A673 (cell line): ENCODE results near the gene ADGRD1. TPM values are rescaled to one million over a fixed set of nuclear protein-coding genes. Genes with fewer than 3 reads are reported as not detected.

Experiments used
- BruUV-seq: library from RNA; stranded (reverse); fragments of 400-500 nt; replicated peaks from 2 replicates; lab custom pipeline; 2021; lab: Mats Ljungman, UMichigan
- CTCF ChIA-PET: fragments of 300-600 bp; sonication (Branson Sonifier 250); formaldehyde crosslinking; loops from one replicate; lab custom pipeline; 2022; ENCODE audit warnings: antibody characterized with exemption; lab: Charles Lee
- POLR2A ChIA-PET: fragments of 300-600 bp; sonication (Branson Sonifier 250); formaldehyde crosslinking; loops from one replicate; lab custom pipeline; 2022; ENCODE audit warnings: antibody characterized with exemption; ENCODE audit not compliant: low non-redundant PET; lab: Charles Lee
- DNase-seq: peaks from one replicate; pipeline ENCODE4 v3.0.0-alpha.2; 2015; ENCODE audit warnings: low spot score
- H3K27ac ChIP-seq: fragments of 200-600 bp; sonication (generic); 2 replicates; pipeline ENCODE4 v1.5.1; 2016; ENCODE audit warnings: mixed run types, low read depth, mild to moderate bottlenecking, mixed read lengths, antibody characterized with exemption, low read length; ENCODE audit not compliant: poor library complexity, severe bottlenecking
- H3K27me3 ChIP-seq: fragments of 200-600 bp; sonication (generic); replicated peaks from 2 replicates; pipeline ENCODE4 v1.6.1; 2017; ENCODE audit warnings: mixed run types, low read depth, mild to moderate bottlenecking, mixed read lengths, antibody characterized with exemption, low read length; ENCODE audit not compliant: insufficient read depth, poor library complexity
- H3K36me3 ChIP-seq: fragments of 200-600 bp; sonication (generic); 2 replicates; pipeline ENCODE4 v1.6.1; 2016; ENCODE audit warnings: mixed run types, mild to moderate bottlenecking, mixed read lengths, antibody characterized with exemption, low read length; ENCODE audit not compliant: insufficient read depth, poor library complexity, severe bottlenecking
- H3K4me1 ChIP-seq: fragments of 200-600 bp; sonication (generic); 2 replicates; pipeline ENCODE4 v1.6.1; 2017; ENCODE audit warnings: mixed run types, mild to moderate bottlenecking, mixed read lengths, antibody characterized with exemption, low read length; ENCODE audit not compliant: insufficient read depth, poor library complexity, severe bottlenecking
- H3K4me3 ChIP-seq: fragments of 200-600 bp; sonication (generic); 2 replicates; pipeline ENCODE4 v1.5.1; 2016; ENCODE audit warnings: low read depth, mixed run types, mild to moderate bottlenecking, mixed read lengths, low read length; ENCODE audit not compliant: poor library complexity, severe bottlenecking
- H3K9me3 ChIP-seq: fragments of 200-600 bp; sonication (generic); 2 replicates; pipeline ENCODE4 v1.6.1; 2016; ENCODE audit warnings: mixed run types, low read depth, mild to moderate bottlenecking, mixed read lengths, antibody characterized with exemption, low read length; ENCODE audit not compliant: poor library complexity, severe bottlenecking
- CTCF ChIP-seq: fragments of 300-800, 200-600 bp; sonication (generic); conservative IDR thresholded peaks from 2 replicates; pipeline ENCODE4 v1.5.1; 2017; ENCODE audit warnings: low read depth, mild to moderate bottlenecking, antibody characterized with exemption, low read length, moderate library complexity, mixed read lengths
- EZH2 ChIP-seq: fragments of 200-600 bp; sonication (generic); IDR thresholded peaks from 2 replicates; pipeline ENCODE4 v1.6.1; 2017; ENCODE audit warnings: borderline replicate concordance, low read depth, mild to moderate bottlenecking, mixed read lengths, antibody characterized with exemption, low read length; ENCODE audit not compliant: poor library complexity, severe bottlenecking
- intact Hi-C: fragments of 100-400 bp; cut with micrococcal nuclease; formaldehyde crosslinking; loops from one replicate; pipeline ENCODE4 v1.10.0; 2022; ENCODE audit not compliant: unreplicated experiment
- total RNA-seq: library from RNA; stranded (reverse); gene quantifications from 2 replicates; pipeline ENCODE4 v1.2.3, GENCODE V29; 2021

Gene ADGRD1
- total RNA-seq, 1 experiment from 2014 or later: not detected

- POLR2A ChIA-PET: no interaction called here
- CTCF ChIA-PET: no interaction called here
- H3K27ac ChIP-seq: no peak overlapping the region
- no TSS peak for BruUV-seq
- TF ChIP-seq CTCF (no peak), EZH2 (no peak)
- intact Hi-C loops: no loop called here
- no peak overlapping the region for H3K4me3 ChIP-seq
- peaks cover 7% of the 10 kb centered on the region for H3K27me3 ChIP-seq
- H3K4me1 ChIP-seq: no peaks in the 10 kb centered on the region
- no peak for DNase-seq
- H3K9me3 ChIP-seq: peaks cover 13% of the 10 kb centered on the region
- H3K36me3 ChIP-seq: no peaks in the 10 kb centered on the region
These were observed 44.6 kb upstream of the ADGRD1 start for GRCh38 chr12:130909111-130909510.

- intact Hi-C loops: no loop called here
- TF ChIP-seq EZH2: no peak
- no peak for TF ChIP-seq CTCF
- no peak for DNase-seq
- H3K36me3 ChIP-seq: no peaks in the 10 kb centered on the region
- no TSS peak for BruUV-seq
- POLR2A ChIA-PET: no interaction called here
- H3K9me3 ChIP-seq: peaks cover 13% of the 10 kb centered on the region
- CTCF ChIA-PET: no interaction called here
- no peaks in the 10 kb centered on the region for H3K4me1 ChIP-seq
- no peak overlapping the region for H3K4me3 ChIP-seq
- no peak overlapping the region for H3K27ac ChIP-seq
- H3K27me3 ChIP-seq: peaks cover 22% of the 10 kb centered on the region
These were observed 42.5 kb upstream of the ADGRD1 start for GRCh38 chr12:130911193-130911592.

- H3K27ac ChIP-seq: no peak overlapping the region
These were observed 41.8 kb upstream of the ADGRD1 start for GRCh38 chr12:130911933-130912332.

More at GRCh38 chr12:130911933-130912332, 41.8 kb upstream of the ADGRD1 start:
- BruUV-seq: no TSS peak
- no peak for DNase-seq
- CTCF ChIA-PET: no interaction called here
- Histone ChIP-seq H3K4me3 (no peak overlapping the region), H3K27me3 (peaks cover 22% of the 10 kb centered on the region), H3K4me1 (no peaks in the 10 kb centered on the region), H3K9me3 (peaks cover 13% of the 10 kb centered on the region), H3K36me3 (no peaks in the 10 kb centered on the region)
- TF ChIP-seq EZH2: no peak
- TF ChIP-seq CTCF: no peak
- POLR2A ChIA-PET: no interaction called here
- intact Hi-C loops: no loop called here
